Measurements from ENCODE around the gene TOR3A.

Gene TOR3A

GRCh38 chr1:179066471-179066870 lies 15.4 kb upstream of the TOR3A start:
- DNase-seq (ENCODE audit: low spot score), result no peak

- peak; percentile 44 for DNase-seq (ENCODE audit: low spot score)
These were observed 4.5 kb upstream of the TOR3A start for GRCh38 chr1:179077396-179077795.

GRCh38 chr1:179079113-179079761 lies 2.6 kb upstream of the TOR3A start:
- DNase-seq (ENCODE audit: low spot score), result peak; percentile 76

GRCh38 chr1:179080866-179081686 lies 794 bp upstream of the TOR3A start:
- DNase-seq (ENCODE audit: low spot score), result no peak

GRCh38 chr1:179082333-179082998 lies 596 bp downstream of the TOR3A start:
- DNase-seq (ENCODE audit: low spot score), result peak; percentile 43

- DNase-seq (ENCODE audit: low spot score), result no peak
These were observed 1.1 kb downstream of the TOR3A start for GRCh38 chr1:179082999-179083335.

GRCh38 chr1:179083533-179083932 lies 1.7 kb downstream of the TOR3A start:
- no peak for DNase-seq (ENCODE audit: low spot score)

- DNase-seq (ENCODE audit: low spot score), result no peak
These were observed 5.8 kb downstream of the TOR3A start for GRCh38 chr1:179087665-179088064.

- DNase-seq (ENCODE audit: low spot score), result no peak
These were observed 8.1 kb downstream of the TOR3A start for GRCh38 chr1:179089827-179090482.

- no peak for DNase-seq (ENCODE audit: low spot score)
These were observed 8.7 kb downstream of the TOR3A start for GRCh38 chr1:179090522-179090921.

GRCh38 chr1:179090923-179091322 lies 9.1 kb downstream of the TOR3A start:
- DNase-seq (ENCODE audit: low spot score), result no peak

GRCh38 chr1:179091691-179092165 lies 9.9 kb downstream of the TOR3A start:
- peak; percentile 55 for DNase-seq (ENCODE audit: low spot score)

- DNase-seq (ENCODE audit: low spot score), result no peak
These were observed 11.1 kb downstream of the TOR3A start for GRCh38 chr1:179092896-179093461.

- no peak for DNase-seq (ENCODE audit: low spot score)
These were observed 12.9 kb downstream of the TOR3A start for GRCh38 chr1:179094818-179095217.

- no peak for DNase-seq (ENCODE audit: low spot score)
These were observed 13.5 kb downstream of the TOR3A start for GRCh38 chr1:179095377-179095776.

- DNase-seq (ENCODE audit: low spot score), result no peak
These were observed 14.1 kb downstream of the TOR3A start for GRCh38 chr1:179095924-179096323.

- no peak for DNase-seq (ENCODE audit: low spot score)
These were observed 18.0 kb downstream of the TOR3A start for GRCh38 chr1:179099891-179100290.

GRCh38 chr1:179101566-179101965 lies 19.7 kb downstream of the TOR3A start:
- DNase-seq (ENCODE audit: low spot score), result no peak

- no peak for DNase-seq (ENCODE audit: low spot score)
These were observed 22.1 kb downstream of the TOR3A start for GRCh38 chr1:179103999-179104398.

- no peak for DNase-seq (ENCODE audit: low spot score)
These were observed 22.9 kb downstream of the TOR3A start for GRCh38 chr1:179104611-179105250.

- DNase-seq (ENCODE audit: low spot score), result no peak
These were observed 23.5 kb downstream of the TOR3A start for GRCh38 chr1:179105393-179105792.
